HG02852 (cell line): Measurements from ENCODE around the gene ENG.
"Not testable (repeated sequence)": the region's sequence is repeated elsewhere in the genome, so short reads cannot be mapped to it uniquely, and the experiment has no call there.

Experiments
- ATAC-seq: cut with Tn5 transposase; IDR thresholded peaks from one replicate; pipeline ENCODE4 v1.9.1; 2021; ENCODE audit warnings: mild to moderate bottlenecking, moderate library complexity; ENCODE audit not compliant: unreplicated experiment

The ENG gene

DNA sequence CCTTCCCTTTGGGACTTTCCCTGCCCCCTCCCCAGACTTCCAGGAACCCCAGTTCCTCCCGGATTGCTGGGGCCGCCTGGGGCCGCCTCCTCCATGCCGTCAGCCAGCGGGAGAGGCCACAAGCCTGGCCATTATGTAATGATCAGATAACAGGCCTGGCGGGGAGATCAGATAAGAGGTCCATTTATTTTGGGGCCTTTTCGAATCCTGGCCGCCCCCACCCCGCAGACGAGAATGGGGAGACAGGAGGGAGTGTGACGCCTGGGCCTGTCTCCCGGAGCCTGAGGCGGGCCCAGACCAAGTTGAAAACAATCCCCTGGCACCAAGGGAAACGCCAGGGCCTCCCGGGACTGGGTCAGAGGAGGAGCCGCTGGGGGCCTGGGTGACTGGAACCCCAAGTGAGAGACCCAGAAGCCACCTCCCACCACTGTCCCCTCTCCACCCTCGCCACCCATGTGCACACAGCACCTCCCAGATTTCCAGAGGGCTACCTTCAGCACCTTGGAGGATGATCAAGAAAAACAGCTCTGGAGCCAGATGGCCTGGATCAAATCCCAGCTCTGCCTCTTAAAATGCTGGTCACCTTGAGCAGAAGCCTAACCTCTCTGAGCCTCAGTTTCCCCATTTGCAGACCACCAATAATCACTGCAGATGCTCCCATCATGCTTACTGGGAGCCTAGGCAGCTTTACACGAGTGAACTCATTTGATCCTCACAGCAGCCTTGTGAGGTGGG is 7.8 kb downstream of the ENG start:
- no peak for ATAC-seq

DNA sequence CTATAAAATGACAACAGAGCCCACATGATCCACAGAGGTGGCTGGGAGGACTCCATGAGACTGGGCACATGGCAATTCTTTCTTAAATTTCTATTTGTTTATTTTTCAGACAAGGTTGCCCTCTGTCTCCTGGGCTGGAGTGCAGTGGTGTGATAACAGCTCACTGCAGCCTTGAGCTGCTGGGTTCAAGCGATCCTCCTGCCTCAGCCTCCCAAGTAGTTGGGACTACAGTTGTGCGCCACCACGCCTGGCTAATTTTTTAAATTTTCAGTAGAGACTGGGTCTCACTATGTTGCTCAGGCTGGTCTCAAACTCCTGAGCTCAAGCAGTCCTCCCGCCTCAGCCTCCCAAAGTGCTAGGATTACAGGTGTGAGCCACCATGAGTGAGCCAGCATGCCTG is 8.8 kb downstream of the ENG start:
- not testable (repeated sequence) for ATAC-seq

DNA sequence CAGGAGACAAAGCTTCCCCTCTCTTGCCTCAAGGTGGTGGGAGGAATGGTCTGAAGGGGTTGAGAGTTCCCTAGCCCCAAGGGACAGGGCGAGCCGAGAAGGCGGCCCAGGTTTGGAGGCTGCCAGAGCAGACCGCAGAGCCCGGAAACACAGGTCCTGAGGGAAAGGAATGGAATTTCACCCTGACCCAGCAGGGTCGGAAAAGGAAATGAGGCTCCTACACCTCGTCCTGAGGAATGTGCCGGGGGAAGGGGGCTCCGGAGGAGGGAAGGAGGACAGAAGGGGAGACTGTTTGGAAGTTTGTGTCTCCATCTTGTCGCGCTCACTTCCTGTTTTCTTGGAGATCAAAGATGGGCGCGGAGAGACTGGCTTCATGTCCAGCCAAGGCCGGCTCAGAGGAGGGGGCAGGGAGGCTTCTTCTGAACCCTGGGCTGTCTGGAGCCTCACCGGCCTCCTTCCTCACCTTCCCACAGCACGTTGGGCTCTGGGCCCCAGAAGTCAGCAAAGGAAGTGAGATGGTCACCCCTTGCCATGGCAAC is 9.6 kb downstream of the ENG start:
- no peak for ATAC-seq

DNA sequence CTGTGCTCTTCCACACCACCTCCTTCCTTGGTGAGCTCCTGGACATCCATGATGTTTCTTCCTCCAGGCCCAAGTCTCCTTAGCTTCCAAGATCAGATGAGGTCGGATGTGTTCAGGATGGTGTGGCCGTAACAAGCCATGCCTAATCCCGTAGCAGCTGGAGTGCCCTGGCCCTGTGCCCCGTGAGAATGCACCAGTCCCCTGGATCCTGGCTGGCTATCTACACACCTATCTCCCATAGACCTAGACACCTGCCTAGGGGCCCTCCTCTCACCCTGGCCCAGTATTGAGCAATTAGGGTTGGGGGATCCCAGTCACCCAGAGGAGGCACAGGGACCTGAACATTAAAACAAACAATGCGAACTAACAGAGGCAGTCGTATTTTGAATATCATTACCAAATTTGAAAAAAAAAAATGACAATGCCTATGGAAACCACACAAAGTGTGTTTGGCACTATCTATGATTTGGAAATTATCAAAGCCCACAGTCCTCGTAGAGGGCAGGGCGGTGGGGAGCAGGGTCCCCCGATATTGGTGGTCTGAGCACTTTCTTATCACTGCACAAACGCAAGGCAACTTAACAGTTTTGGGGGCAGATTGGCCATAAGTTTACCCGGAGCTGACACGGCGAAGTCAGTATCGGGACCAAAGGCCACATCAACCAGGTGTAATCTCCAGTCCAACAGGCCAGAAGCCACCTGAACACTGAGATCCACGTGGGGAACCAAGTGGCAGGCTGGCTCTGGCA is 13.2 kb downstream of the ENG start:
- ATAC-seq = no peak

DNA sequence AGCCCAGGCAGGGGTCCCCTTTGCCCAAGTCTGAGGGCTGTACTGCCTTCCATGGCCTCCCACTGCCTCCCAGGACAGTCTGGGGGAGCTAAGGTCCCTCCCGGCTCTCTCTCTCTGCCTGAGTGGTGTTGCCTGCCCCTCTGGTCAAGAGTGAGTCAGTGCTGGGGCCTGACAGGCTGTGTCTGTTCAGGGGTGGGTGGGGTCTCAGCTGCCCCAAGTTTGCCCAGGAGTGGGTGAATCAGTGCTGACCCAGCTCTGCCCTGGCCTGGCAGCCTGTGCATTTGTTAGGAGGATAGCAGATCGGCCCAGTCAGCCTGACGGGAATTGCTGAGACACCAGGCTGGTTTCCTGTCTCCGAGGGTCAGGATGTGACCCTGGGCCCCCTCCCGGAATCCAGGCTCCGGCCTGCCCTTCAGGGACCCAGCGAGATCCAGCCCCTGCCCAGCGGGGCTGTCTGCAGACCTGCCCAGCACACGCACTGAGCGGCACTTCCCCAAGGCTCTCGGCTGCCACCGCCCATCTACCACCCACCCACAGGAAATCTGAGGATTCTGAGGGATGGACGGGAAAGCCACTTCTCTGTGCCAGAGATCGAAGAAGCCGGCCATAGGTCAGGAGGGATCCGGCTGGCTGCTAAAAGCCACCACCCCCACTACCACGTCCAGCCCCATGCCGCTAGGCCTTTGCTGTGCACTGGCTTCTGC is 15.9 kb downstream of the ENG start:
- no peak for ATAC-seq

DNA sequence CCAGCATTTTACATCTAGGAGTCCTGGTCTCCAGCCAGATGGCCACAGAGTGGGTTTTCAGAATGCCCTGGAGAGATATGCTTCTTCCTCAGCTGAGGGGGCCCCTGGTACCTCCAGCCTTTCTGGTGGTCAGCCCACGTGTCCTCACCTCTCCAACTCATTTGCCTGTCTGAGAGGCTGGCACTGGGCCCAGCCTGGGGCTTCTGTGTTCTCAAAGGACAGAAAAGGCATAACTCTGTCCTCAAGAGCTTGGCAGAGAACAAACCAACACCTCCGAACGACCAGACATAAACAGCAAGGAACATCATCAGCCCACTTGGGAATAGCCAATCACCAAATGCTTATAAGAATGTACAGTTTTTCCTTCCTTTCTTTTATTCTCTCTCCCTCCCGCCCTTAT is 17.1 kb downstream of the ENG start:
- no peak for ATAC-seq

DNA sequence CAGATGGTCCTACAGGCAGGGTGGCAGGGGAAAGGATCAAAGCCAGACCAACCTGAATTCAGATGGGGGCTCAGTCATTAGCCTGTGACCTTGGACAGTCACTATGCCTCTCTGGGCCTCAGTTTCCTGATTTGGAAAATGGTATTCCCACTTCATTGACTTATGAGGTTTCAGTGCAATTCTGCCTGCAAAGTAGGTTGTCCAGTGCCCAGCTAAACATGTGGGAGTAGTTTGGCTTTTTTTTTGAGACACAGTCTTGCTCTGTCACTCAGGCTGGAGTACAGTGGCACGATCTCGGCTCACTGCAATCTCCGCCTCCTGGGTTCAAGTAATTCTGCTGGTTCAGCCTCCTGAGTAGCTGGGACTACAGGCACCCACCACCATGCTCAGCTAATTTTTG is 17.9 kb downstream of the ENG start:
- not testable (repeated sequence) for ATAC-seq

DNA sequence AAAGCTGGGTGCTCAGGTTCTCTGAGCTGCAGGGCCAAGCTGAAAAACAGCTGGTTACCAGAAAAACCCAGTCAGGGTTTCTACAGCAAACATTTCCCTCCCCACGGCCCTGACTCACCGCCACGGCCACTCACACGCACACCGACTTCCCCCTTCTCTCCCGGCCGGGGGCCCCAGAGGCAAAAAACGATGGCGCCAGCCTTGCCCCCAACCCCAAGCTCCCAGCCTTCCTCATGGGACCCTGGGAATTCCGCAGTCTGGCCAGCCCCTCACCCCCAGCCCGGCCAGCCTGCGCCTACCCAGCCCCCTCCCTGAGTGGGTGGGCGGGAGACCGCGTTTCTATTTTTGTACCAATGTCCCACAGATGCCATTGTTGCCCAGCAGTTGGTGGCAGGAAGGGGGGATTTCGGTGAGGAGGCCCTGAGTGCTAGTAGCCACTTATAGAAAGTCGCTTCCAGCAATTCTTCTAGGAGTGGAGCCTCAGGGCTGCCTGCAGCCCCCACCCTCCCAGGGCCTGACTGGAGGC is 18.4 kb downstream of the ENG start:
- ATAC-seq = no peak

DNA sequence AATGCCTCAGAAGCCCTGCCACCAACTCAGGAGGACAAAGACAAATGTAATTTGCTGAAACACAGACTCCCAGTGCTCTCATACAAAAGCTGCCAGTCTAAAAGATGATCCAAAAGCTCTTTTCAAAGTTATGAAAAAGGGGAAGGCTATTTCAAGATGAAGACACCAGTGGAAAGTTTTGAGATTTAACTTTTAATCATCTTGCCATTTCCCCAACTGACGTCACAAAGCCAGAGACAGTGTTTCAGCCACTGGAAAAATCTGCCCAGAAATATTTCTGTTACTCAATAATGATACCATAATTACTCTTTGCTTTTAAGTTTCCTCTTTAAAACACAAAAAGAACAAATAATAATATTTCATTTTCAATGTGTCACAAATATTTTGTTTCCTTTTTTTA is 20.9 kb downstream of the ENG start:
- no peak for ATAC-seq

DNA sequence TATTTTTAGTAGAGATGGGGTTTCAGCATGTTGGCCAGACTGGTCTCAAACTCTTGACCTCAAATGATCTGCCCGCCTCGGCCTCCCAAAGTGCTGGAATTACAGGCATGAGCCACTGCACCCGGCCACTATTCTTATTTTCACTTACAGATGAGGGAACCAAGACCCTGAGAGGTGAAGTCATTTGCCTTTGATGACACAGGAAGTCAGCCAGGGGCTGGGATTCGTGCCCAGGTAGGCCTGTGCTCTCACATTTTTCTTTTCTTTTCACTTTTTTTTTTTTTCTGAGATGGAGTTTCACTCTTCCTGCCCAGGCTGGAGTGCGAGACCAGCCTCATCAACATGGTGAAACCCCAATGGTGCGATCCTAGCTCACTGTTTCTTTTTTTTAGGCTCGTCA is 22.2 kb downstream of the ENG start:
- no peak for ATAC-seq

DNA sequence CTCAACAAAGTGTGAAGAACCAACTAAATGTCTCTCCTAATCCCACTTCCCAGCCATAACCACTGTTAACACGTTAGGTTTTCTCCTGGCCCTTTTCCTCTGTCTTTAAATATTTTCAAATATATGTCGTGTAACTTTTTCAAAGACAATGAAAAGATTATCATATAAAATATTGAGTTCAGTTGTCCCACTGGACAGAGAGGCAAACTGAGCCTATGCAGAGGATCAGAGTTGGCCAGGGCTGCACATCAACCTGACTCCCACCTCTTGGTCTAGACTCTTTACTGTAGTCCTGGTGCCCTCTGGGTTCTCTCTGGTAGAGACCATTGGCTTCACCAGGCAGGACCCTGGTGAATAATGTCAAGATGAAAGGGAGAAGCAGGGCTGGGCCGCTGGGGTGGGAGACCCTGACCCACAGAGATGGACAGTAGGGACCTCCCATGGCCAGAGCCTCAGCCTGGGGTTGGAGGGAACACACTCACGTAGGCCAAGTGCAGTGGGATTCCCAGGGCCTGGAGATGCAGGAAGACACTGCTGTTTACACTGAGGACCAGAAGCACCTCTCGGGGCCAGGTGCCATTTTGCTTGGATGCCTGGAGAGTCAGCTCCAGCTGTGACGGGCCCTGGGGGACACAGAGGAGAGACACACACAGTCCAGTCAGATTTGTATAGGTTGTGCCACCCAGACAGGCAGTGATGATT is 25.1 kb downstream of the ENG start:
- ATAC-seq = no peak

DNA sequence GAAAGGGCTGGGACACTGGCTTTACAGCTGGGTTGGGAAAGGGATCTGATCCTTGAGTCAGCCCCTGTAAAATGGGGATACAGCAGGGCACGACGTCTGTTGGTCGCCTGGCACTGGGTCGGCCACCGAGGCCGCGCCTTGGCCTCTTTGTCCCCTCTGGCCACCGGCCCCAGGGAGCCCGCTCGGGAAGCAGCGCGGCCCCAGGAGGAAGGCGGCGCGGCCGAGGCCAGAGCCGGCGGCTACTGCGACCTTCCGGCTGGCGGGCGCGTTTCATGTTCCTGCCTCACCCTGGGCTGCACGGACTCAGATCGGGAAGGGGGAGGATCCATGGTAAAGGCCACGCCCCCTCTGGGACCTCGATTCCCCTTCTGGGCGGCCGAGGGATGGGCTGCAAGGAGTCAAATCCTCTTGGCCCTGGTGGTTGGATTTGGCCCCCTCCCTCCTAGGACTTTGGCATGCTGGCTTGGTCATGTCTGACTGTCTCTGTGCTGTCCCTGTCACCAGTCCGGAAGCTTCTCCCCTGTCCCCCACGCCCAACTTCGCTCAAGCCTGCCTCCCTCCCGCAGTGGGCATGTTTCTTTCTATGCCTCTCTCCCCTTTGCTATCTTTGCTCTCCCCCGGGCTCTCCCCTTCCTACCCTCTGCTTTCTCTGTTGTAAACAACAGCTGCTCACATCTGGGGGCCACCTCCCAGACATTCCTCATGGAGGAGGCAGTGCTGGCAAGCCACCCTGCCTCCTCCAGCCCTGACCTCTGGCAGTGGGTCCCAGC is 26.0 kb downstream of the ENG start:
- ATAC-seq = no peak

DNA sequence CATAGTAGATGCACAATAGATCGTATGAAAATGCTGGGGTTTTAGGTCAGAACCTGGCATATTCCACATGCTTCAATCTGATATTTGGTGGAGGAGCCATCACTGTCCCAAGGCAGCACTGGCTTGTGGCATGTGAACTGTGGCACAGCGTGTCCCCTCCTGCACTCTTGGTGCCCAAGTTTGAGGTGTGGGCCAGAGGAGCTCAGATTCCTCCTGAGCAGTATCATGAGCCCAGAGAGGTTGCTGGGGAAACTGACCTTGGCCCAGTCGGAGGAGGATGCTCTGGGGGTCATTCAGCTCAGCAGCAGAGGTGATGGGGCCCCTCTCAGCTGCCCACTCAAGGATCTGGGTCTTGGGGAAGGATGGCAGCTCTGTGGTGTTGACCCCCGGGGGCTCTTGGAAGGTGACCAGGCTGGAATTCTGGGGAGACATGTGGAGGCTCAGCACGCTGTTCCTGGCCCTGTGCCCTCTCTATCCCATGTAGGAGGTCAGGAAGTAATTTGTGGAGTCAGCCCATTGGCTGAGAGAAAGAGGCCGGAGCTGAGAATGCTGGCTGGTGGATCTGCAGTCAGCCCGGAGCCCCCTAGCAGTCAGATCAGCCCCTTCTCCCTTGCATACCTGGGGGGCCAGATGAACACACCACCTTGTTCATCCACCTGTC is 28.1 kb downstream of the ENG start:
- no peak for ATAC-seq

DNA sequence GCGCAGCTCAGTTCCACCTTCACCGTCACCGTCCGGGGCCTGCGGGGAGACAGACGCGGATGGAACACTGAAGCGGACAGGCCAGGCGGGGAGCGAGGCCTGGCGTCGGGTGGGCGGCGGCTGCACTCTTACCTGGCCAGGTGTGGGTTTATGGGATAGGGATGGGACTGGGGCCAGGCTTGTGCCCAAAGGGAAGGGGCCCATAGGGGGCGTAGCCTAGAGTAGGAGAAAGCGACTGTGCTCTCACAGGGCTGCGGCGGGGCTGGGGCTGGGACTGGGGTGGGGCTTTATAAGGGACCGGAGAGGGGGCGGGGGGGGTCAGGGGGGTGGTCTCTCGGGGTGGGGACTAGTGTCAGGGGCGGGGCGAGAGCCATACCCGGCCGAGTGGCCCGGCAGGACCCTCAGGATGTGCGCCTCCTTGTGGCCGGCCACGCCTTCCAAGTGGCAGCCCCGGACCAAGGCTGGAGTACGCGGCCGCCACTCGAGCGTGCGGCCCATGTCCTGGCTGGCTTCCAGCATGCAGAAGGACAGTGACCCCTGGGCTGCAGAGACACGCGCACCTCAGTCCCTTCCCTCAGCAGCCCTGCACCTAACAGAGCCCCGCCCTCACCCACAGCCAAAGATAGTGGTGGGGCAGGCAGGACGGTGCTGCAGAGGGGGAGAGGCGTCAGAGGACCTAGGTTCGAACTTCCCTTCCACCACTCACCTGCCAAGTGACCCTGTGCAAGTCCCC is 29.0 kb downstream of the ENG start:
- no peak for ATAC-seq

DNA sequence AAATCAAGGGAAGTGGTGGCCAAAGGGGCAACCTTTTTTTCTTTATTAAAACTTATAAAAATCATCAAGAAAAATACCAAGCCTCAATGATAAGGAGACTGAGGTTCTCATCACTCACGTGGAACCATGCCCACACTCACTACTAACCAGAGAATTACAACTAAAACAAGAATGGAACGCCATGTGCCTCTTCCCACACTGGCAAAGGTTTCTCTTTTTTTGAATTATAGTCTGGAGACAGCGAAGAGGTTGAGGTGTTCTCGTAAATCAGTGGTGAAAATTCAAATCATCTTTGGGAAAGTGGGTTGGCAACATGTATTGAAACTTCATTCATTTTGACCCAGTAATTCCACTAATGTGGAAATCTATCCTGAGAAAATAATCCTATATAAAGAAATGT is 32.4 kb downstream of the ENG start:
- no peak for ATAC-seq

DNA sequence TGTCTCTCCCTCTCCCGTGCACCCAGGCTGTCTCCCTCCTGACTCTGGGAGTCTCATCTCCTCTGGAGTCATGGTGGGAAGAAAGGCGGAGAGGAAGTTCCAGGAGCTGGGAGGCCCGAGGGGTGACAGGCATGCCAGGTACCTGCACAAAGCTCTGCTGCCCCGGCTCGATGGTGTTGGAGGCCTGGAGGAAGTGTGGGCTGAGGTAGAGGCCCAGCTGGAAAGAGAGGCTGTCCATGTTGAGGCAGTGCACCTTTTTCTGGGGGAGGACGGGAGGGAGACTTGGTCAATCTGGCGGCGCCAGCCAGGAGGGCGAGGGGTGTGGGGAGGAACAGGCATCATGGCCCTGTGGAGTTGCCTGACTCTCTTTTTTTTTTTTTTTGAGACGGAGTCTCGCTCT is 35.9 kb downstream of the ENG start:
- no peak for ATAC-seq

DNA sequence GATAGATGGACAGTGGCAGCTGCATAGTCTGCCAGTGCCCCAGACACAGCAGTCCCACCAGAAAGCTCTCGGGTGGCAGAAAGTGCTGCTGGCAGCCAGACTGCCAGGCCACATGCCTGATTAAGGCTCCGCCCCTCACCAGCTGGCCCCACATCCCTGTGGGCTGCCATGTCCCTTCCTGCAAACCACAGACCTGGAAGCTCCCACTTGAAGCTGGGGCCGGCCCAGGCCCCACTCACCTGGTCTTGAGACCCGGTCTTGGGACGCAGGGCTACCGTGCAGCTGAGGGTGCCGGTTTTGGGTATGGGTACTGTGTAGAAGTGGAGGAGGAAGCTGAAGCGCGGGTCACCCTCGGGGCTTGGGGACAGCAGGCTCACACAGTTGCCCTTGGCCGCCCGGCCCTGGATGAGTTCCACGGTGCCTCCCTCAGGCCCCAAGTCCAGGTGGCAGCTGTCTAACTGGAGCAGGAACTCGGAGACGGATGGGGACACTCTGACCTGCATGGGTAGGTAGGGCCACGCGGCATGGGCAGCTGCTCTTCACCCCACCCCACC is 36.5 kb downstream of the ENG start:
- ATAC-seq = no peak

DNA sequence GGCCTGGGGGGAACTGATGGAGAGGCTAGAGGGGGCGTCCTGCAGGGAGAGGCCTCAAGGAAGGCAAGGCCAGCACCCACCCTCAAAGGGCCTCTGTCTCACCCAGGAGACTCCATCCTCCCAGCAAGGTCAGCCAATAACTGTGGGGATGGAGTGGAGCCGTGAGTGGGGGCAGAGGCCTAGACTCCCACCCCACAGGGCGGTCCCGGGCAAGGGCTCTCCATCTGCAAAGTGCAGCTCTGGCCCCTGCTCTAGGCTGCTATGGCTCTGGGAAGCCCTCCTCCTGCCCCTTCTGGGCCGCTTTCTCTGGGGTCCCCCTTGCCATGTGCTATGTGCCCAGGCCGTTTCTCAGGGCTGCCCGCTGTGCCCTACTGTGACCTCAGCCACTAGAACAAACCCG is 37.7 kb downstream of the ENG start:
- no peak for ATAC-seq

DNA sequence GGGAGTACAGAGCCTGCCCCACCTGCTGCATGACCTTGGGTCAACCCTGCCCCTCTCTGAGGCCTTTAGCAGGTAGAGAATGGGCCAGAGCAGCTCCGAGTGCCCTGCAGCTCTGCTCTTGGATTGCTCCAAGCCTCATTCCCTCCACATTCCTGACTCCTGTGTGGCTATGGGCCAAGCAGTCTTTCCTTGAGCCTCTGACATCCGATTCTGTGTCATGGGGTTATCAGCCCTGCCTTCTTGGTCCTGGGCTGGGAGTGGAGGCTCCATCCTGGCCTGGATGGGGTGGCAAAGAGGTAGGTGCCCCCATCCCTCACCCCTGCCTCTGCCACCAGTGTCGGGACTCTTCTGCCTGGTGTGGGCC is 38.1 kb downstream of the ENG start:
- ATAC-seq = no peak
